OCI-LY3 (cell line): Measurements from ENCODE around the gene EDN2.

Experiments used
- EZH2phosphoT487 ChIP-seq: fragments of 200-600 bp; shearing (Covaris generic); IDR thresholded peaks from 2 replicates; pipeline ENCODE4 v1.6.1; 2018; ENCODE audit warnings: antibody characterized with exemption, mixed run types, low read depth
- TF ChIP-seq, protein P1 (sequence below): fragments of 200-600, 300-600 bp; sonication (generic); IDR thresholded peaks from 2 replicates; pipeline ENCODE4 v1.5.1; 2014; ENCODE audit warnings: antibody characterized with exemption, low read length, low read depth

DNA sequence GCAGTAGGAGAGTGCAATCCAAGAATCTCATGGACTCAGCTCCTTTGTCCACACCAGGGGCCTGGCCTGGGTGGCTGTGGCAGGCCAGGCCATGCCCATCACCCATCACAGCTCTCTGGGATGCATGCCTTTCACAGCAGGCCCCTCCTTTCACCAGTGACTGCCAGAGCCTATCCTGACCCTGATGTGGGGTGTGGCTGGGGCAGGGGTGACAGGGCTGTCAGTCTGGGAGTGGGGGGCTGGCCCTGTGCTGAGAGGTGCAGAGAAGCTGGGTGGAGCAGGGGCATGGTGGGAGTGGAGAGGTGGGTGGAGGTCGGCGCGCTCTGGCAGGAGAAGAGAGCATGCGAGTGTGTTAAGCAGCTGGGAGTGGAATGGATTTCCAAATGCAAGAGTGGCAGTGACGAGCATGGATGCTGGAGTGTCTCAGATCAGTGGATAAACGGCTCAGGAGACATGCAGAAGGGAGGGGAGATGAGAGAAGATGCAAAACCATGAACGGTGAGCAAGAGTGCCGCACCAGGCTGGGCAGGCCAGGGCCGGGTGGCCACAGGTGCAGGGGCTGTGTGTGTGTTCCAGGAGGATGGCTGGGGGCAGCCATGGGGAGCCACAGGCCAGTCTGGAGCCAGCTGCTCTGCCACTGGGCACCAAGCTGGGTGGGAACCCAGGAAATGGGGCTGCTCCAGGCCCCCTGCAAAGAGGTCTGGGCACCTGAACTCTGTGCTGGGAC is 39.6 kb upstream of the EDN2 start:
- TF ChIP-seq, protein P1, sequence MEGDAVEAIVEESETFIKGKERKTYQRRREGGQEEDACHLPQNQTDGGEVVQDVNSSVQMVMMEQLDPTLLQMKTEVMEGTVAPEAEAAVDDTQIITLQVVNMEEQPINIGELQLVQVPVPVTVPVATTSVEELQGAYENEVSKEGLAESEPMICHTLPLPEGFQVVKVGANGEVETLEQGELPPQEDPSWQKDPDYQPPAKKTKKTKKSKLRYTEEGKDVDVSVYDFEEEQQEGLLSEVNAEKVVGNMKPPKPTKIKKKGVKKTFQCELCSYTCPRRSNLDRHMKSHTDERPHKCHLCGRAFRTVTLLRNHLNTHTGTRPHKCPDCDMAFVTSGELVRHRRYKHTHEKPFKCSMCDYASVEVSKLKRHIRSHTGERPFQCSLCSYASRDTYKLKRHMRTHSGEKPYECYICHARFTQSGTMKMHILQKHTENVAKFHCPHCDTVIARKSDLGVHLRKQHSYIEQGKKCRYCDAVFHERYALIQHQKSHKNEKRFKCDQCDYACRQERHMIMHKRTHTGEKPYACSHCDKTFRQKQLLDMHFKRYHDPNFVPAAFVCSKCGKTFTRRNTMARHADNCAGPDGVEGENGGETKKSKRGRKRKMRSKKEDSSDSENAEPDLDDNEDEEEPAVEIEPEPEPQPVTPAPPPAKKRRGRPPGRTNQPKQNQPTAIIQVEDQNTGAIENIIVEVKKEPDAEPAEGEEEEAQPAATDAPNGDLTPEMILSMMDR, result no peak
- TF ChIP-seq EZH2phosphoT487, result no peak
